T-helper 1 cell treated with Interleukin-12 subunit alpha and Interleukin-12 subunit beta and Interleukin-4 antibody, amounts not matched to agents 30 μg/mL and 1 μg/mL, for 36 hours (primary cell): ENCODE measurements around the gene GBP4.
A peak's percentile ranks its signal among the peaks of the same experiment; 100 is the strongest.
"Not testable (repeated sequence)": the region's sequence is repeated elsewhere in the genome, so short reads cannot be mapped to it uniquely, and the experiment has no call there.

Experiments
- H3K27ac Mint-ChIP-seq: one replicate; pipeline ENCODE4 v1.8.0; 2021; ENCODE audit warnings: mild to moderate bottlenecking, mixed read lengths
- H3K27me3 Mint-ChIP-seq: one replicate; pipeline ENCODE4 v1.8.0; 2021; ENCODE audit warnings: low read depth, mixed read lengths
- H3K36me3 Mint-ChIP-seq: one replicate; pipeline ENCODE4 v1.8.0; 2021; ENCODE audit warnings: low read depth, mixed read lengths
- H3K4me1 Mint-ChIP-seq: one replicate; pipeline ENCODE4 v1.8.0; 2021; ENCODE audit warnings: low read depth, mixed read lengths
- H3K4me3 Mint-ChIP-seq: one replicate; pipeline ENCODE4 v1.8.0; 2021; ENCODE audit warnings: mild to moderate bottlenecking, moderate library complexity, mixed read lengths
- H3K9me3 Mint-ChIP-seq: one replicate; pipeline ENCODE4 v1.8.0; 2021; ENCODE audit warnings: mixed read lengths

The GBP4 gene

GRCh38 chr1:89198491-89199072 is at the start of gene GBP4:
Gene GBP4, minus strand, starts transcription at chr1:89198942. Its CDS starts 108 bp downstream, at chr1:89198834.
- H3K9me3 Mint-ChIP-seq: peaks cover 3% of the 10 kb centered on the region
- peaks cover 51% of the 10 kb centered on the region for H3K36me3 Mint-ChIP-seq
- peaks cover 56% of the 10 kb centered on the region for H3K4me1 Mint-ChIP-seq
- no peaks in the 10 kb centered on the region for H3K27me3 Mint-ChIP-seq
- peak within 1 kb of the TSS; percentile 88 for H3K27ac Mint-ChIP-seq
- peak within 1 kb of the TSS; percentile 90 for H3K4me3 Mint-ChIP-seq

GRCh38 chr1:89243046-89243445 is 44.3 kb upstream of the GBP4 start:
- Mint-ChIP-seq H3K36me3 (peaks cover 81% of the 10 kb centered on the region), H3K27ac (no peak overlapping the region), H3K4me1 (peaks cover 16% of the 10 kb centered on the region), H3K9me3 (peaks cover 85% of the 10 kb centered on the region), H3K4me3 (no peak overlapping the region), H3K27me3 (no peaks in the 10 kb centered on the region)

- no peak overlapping the region for H3K4me3 Mint-ChIP-seq
- H3K36me3 Mint-ChIP-seq: peaks cover 22% of the 10 kb centered on the region
- no peak overlapping the region for H3K27ac Mint-ChIP-seq
- no peaks in the 10 kb centered on the region for H3K27me3 Mint-ChIP-seq
- no peaks in the 10 kb centered on the region for H3K4me1 Mint-ChIP-seq
- peaks cover 62% of the 10 kb centered on the region for H3K9me3 Mint-ChIP-seq
These were observed 22.6 kb upstream of the GBP4 start for GRCh38 chr1:89221341-89221740.

GRCh38 chr1:89219851-89220250 is 21.1 kb upstream of the GBP4 start:
- H3K4me1 Mint-ChIP-seq, H3K4me3 Mint-ChIP-seq, H3K27me3 Mint-ChIP-seq, H3K27ac Mint-ChIP-seq: not testable (repeated sequence)
- peaks cover 16% of the 10 kb centered on the region for H3K36me3 Mint-ChIP-seq
- peaks cover 57% of the 10 kb centered on the region for H3K9me3 Mint-ChIP-seq

- H3K9me3 Mint-ChIP-seq: peaks cover 61% of the 10 kb centered on the region
- H3K4me1 Mint-ChIP-seq, H3K4me3 Mint-ChIP-seq, H3K27me3 Mint-ChIP-seq, H3K27ac Mint-ChIP-seq: not testable (repeated sequence)
- peaks cover 18% of the 10 kb centered on the region for H3K36me3 Mint-ChIP-seq
These were observed 20.2 kb upstream of the GBP4 start for GRCh38 chr1:89218941-89219340.

GRCh38 chr1:89213347-89213746 is 14.6 kb upstream of the GBP4 start:
- Mint-ChIP-seq H3K27ac (no peak overlapping the region), H3K4me1 (no peaks in the 10 kb centered on the region)

GRCh38 chr1:89211035-89211634 is 12.4 kb upstream of the GBP4 start:
- Mint-ChIP-seq H3K36me3 (peaks cover 10% of the 10 kb centered on the region), H3K4me3 (no peak overlapping the region), H3K9me3 (peaks cover 49% of the 10 kb centered on the region)

More at GRCh38 chr1:89213347-89213746, 14.6 kb upstream of the GBP4 start:
- Mint-ChIP-seq H3K36me3 (peaks cover 12% of the 10 kb centered on the region), H3K27me3 (no peaks in the 10 kb centered on the region), H3K4me3 (no peak overlapping the region), H3K9me3 (peaks cover 55% of the 10 kb centered on the region)

GRCh38 chr1:89206373-89206772 is 7.6 kb upstream of the GBP4 start:
- Mint-ChIP-seq H3K27ac (no peak overlapping the region), H3K27me3 (no peaks in the 10 kb centered on the region), H3K4me1 (peaks cover 8% of the 10 kb centered on the region), H3K9me3 (peaks cover 54% of the 10 kb centered on the region), H3K4me3 (no peak overlapping the region), H3K36me3 (peaks cover 22% of the 10 kb centered on the region)

More at GRCh38 chr1:89211035-89211634, 12.4 kb upstream of the GBP4 start:
- no peak overlapping the region for H3K27ac Mint-ChIP-seq
- H3K4me1 Mint-ChIP-seq: no peaks in the 10 kb centered on the region
- H3K27me3 Mint-ChIP-seq: no peaks in the 10 kb centered on the region

- H3K27me3 Mint-ChIP-seq: no peaks in the 10 kb centered on the region
- H3K9me3 Mint-ChIP-seq: peaks cover 33% of the 10 kb centered on the region
- H3K27ac Mint-ChIP-seq: no peak overlapping the region
- H3K36me3 Mint-ChIP-seq: peaks cover 25% of the 10 kb centered on the region
- no peak overlapping the region for H3K4me3 Mint-ChIP-seq
- peaks cover 27% of the 10 kb centered on the region for H3K4me1 Mint-ChIP-seq
These were observed 4.4 kb upstream of the GBP4 start for GRCh38 chr1:89203166-89203565.

- peaks cover 37% of the 10 kb centered on the region for H3K36me3 Mint-ChIP-seq
- H3K27me3 Mint-ChIP-seq: no peaks in the 10 kb centered on the region
- peaks cover 37% of the 10 kb centered on the region for H3K4me1 Mint-ChIP-seq
- peak overlapping the region; percentile 88 for H3K27ac Mint-ChIP-seq
- H3K9me3 Mint-ChIP-seq: peaks cover 22% of the 10 kb centered on the region
- peak overlapping the region; percentile 45 for H3K4me3 Mint-ChIP-seq
These were observed 2.5 kb upstream of the GBP4 start for GRCh38 chr1:89201106-89201794.

GRCh38 chr1:89200663-89201062 is 1.9 kb upstream of the GBP4 start:
- peaks cover 43% of the 10 kb centered on the region for H3K36me3 Mint-ChIP-seq
- peaks cover 41% of the 10 kb centered on the region for H3K4me1 Mint-ChIP-seq
- peaks cover 22% of the 10 kb centered on the region for H3K9me3 Mint-ChIP-seq
- H3K27me3 Mint-ChIP-seq: no peaks in the 10 kb centered on the region
- peak overlapping the region; percentile 45 for H3K4me3 Mint-ChIP-seq
- H3K27ac Mint-ChIP-seq: peak overlapping the region; percentile 88

- Mint-ChIP-seq H3K27me3 (no peaks in the 10 kb centered on the region), H3K36me3 (peaks cover 51% of the 10 kb centered on the region), H3K4me1 (peaks cover 52% of the 10 kb centered on the region), H3K4me3 (peak overlapping the region; percentile 90), H3K27ac (peak overlapping the region; percentile 88), H3K9me3 (peaks cover 13% of the 10 kb centered on the region)
These were observed 836 bp upstream of the GBP4 start for GRCh38 chr1:89199525-89200031.

GRCh38 chr1:89198081-89198480 is 661 bp downstream of the GBP4 start:
- no peaks in the 10 kb centered on the region for H3K9me3 Mint-ChIP-seq
- H3K27me3 Mint-ChIP-seq: no peaks in the 10 kb centered on the region
- peaks cover 52% of the 10 kb centered on the region for H3K36me3 Mint-ChIP-seq
- peaks cover 59% of the 10 kb centered on the region for H3K4me1 Mint-ChIP-seq
- peak overlapping the region; percentile 88 for H3K27ac Mint-ChIP-seq
- H3K4me3 Mint-ChIP-seq: peak overlapping the region; percentile 90

- H3K27ac Mint-ChIP-seq: no peak overlapping the region
- H3K4me3 Mint-ChIP-seq: peak overlapping the region; percentile 72
- H3K9me3 Mint-ChIP-seq: no peaks in the 10 kb centered on the region
- peaks cover 62% of the 10 kb centered on the region for H3K36me3 Mint-ChIP-seq
- H3K27me3 Mint-ChIP-seq: no peaks in the 10 kb centered on the region
- peaks cover 54% of the 10 kb centered on the region for H3K4me1 Mint-ChIP-seq
These were observed 3.3 kb downstream of the GBP4 start for GRCh38 chr1:89195476-89195875.

- Mint-ChIP-seq H3K9me3 (no peaks in the 10 kb centered on the region), H3K4me3 (no peak overlapping the region), H3K27ac (no peak overlapping the region), H3K36me3 (peaks cover 84% of the 10 kb centered on the region), H3K27me3 (no peaks in the 10 kb centered on the region), H3K4me1 (peaks cover 37% of the 10 kb centered on the region)
These were observed 7.4 kb downstream of the GBP4 start for GRCh38 chr1:89191314-89191713.
